RWPE1 (cell line): ENCODE measurements around the gene SLC28A3.

Experiments
- CTCF ChIA-PET: fragments of 350-600 bp; sonication (Branson Sonifier 250); formaldehyde crosslinking; extraction: SDS; loops from one replicate; lab custom pipeline; 2021; lab: Yijun Ruan, JAX
- POLR2A ChIA-PET: fragments of 400-600 bp; formaldehyde crosslinking; extraction: SDS; loops from one replicate; lab custom pipeline; 2020; ENCODE audit warnings: antibody characterized with exemption; ENCODE audit not compliant: low non-redundant PET; lab: Yijun Ruan, JAX
- DNase-seq: peaks from one replicate; pipeline ENCODE4 v3.0.0; 2012; ENCODE audit warnings: low spot score
- H3K27ac ChIP-seq: fragments of 450-650 bp; 2 replicates; pipeline ENCODE4 v1.5.1; 2017
- CTCF ChIP-seq: fragments of 450-650 bp; conservative IDR thresholded peaks from 2 replicates; pipeline ENCODE4 v1.5.1; 2017; ENCODE audit warnings: low read depth, mild to moderate bottlenecking

SLC28A3 gene

GRCh38 chr9:84349671-84350070 is 9.1 kb upstream of the SLC28A3 start:
- DNase-seq: no peak
- ChIA-PET CTCF (no interaction called here), POLR2A (no interaction called here)
- TF ChIP-seq CTCF: no peak
- no peak overlapping the region for H3K27ac ChIP-seq

GRCh38 chr9:84343111-84343521 is 2.6 kb upstream of the SLC28A3 start:
- CTCF ChIA-PET: interaction anchor here (0.6 to 0.9 kb wide), 2 partner anchors 28 to 682 kb away, joined by 3 to 5 read pairs; no protein-coding TSS in a partner anchor
- POLR2A ChIA-PET: no interaction called here
- DNase-seq: no peak
- H3K27ac ChIP-seq: no peak overlapping the region
- TF ChIP-seq CTCF: no peak

GRCh38 chr9:84339962-84340361 is 596 bp downstream of the SLC28A3 start:
- no peak for DNase-seq
- ChIA-PET CTCF (interaction anchor here (0.7 to 1.2 kb wide), 2 partner anchors 24 to 79 kb away, joined by 4 to 5 read pairs; no protein-coding TSS in a partner anchor), POLR2A (no interaction called here)
- H3K27ac ChIP-seq: no peak overlapping the region
- no peak for TF ChIP-seq CTCF

- CTCF ChIA-PET: interaction anchor here (0.7 kb wide), 1 partner anchor 79 kb away, joined by 5 read pairs; no protein-coding TSS in a partner anchor
- POLR2A ChIA-PET: no interaction called here
- no peak overlapping the region for H3K27ac ChIP-seq
- no peak for DNase-seq
- no peak for TF ChIP-seq CTCF
Measured at GRCh38 chr9:84339503-84339902, 1.1 kb downstream of the SLC28A3 start.

- ChIA-PET CTCF (no interaction called here), POLR2A (no interaction called here)
- no peak for DNase-seq
- no peak for TF ChIP-seq CTCF
- H3K27ac ChIP-seq: no peak overlapping the region
Measured at GRCh38 chr9:84338792-84339191, 1.8 kb downstream of the SLC28A3 start.

- no peak for TF ChIP-seq CTCF
- CTCF ChIA-PET: no interaction called here
- no peak overlapping the region for H3K27ac ChIP-seq
- no peak for DNase-seq
- POLR2A ChIA-PET: no interaction called here
Measured at GRCh38 chr9:84337252-84337651, 3.3 kb downstream of the SLC28A3 start.
